Measurements from ENCODE around the gene ITPR1. TPM values are rescaled to one million over a fixed set of nuclear protein-coding genes. Genes with fewer than 3 reads are reported as not detected.

ITPR1 gene
- total and polyA plus RNA-seq, 2 of the 4 experiments (the other 2 are of a cell fraction): 1.8 to 5.7 TPM

GRCh38 chr3:4884888-4885287, 391.7 kb downstream of the ITPR1 start:
- Histone ChIP-seq H2BK5ac (ENCODE audit: low read depth, low read length, poor library complexity, severe bottlenecking) (no peak overlapping the region), H2AFZ (replicated peaks; ENCODE audit: low read length, poor library complexity) (no peak overlapping the region), H3K23ac (ENCODE audit: low read depth, low read length) (no peak overlapping the region), H2AK5ac (ENCODE audit: low read depth, low read length) (no peak overlapping the region), H3K36me3 (ENCODE audit: control insufficient read depth, insufficient read depth, low read length) (no peaks in the 10 kb centered on the region), H3K27ac (ENCODE audit: insufficient read depth, low read length) (no peak overlapping the region), H3K9me3 (ENCODE audit: control insufficient read depth, insufficient read depth, low read length) (no peaks in the 10 kb centered on the region), H3K4me3 (ENCODE audit: insufficient read depth, low read depth, low read length) (no peak overlapping the region), H3K4ac (ENCODE audit: low read depth, low read length) (no peak overlapping the region), H2BK15ac (ENCODE audit: low read depth, low read length) (no peak overlapping the region), H3K9me1 (ENCODE audit: insufficient read depth, low read length) (no peaks in the 10 kb centered on the region), H3K4me2 (ENCODE audit: low read depth, low read length) (no peak overlapping the region), H3K79me1 (ENCODE audit: low read depth in 1 of 2, low read length in 2 of 2) (no peaks in the 10 kb centered on the region), H2BK120ac (ENCODE audit: low read depth, low read length) (no peak overlapping the region), H3K9ac (ENCODE audit: low read depth, low read length) (no peak overlapping the region), H3K14ac (replicated peaks; ENCODE audit: low read depth, low read length) (no peak overlapping the region), H3K4me1 (ENCODE audit: control insufficient read depth, insufficient read depth, low read length) (no peaks in the 10 kb centered on the region), H3K56ac (ENCODE audit: extremely low read depth, insufficient read depth, low read length) (no peak overlapping the region), H4K91ac (ENCODE audit: insufficient read depth, low read depth, low read length) (no peak overlapping the region), H4K8ac (ENCODE audit: low read depth in 2 of 2, low read length in 2 of 2) (no peak overlapping the region), H3K18ac (ENCODE audit: low read depth, low read length) (no peak overlapping the region), H2AK9ac (replicated peaks; ENCODE audit: low read depth, low read length, poor library complexity) (no peak overlapping the region), H4K5ac (ENCODE audit: low read depth, low read length) (no peak overlapping the region), H3K27me3 (ENCODE audit: control insufficient read depth, insufficient read depth, low read length) (no peaks in the 10 kb centered on the region), H4K20me1 (ENCODE audit: insufficient read depth, low read length) (no peaks in the 10 kb centered on the region), H2BK20ac (ENCODE audit: low read depth, low read length) (no peak overlapping the region)
- ATAC-seq (ENCODE audit: low read depth) (no peak), DNase-seq (no peak)
- dilution Hi-C loops (cut with HindIII; ENCODE audit: low sequenced_read_pairs, unreplicated experiment): no loop called here
- no TSS peak for BruUV-seq (replicated peaks)
- CTCF ChIA-PET: no interaction called here
- intact Hi-C loops (cut with micrococcal nuclease): loop anchor here (5.0 kb wide), 1 partner anchor 142 kb away; no protein-coding TSS in a partner anchor
- no peak for TF ChIP-seq POLR2A (IDR thresholded peaks at IDR 0.05; ENCODE audit: low read depth, low read length)
- TF ChIP-seq RAD21 (IDR thresholded peaks at IDR 0.05; ENCODE audit: low read length): no peak
- no peak for TF ChIP-seq NFE2L2 (IDR thresholded peaks at IDR 0.05; ENCODE audit: low read depth, low read length)
- no peak for TF ChIP-seq FOS (IDR thresholded peaks at IDR 0.05; ENCODE audit: low read depth, low read length)
- TF ChIP-seq CHD1 (IDR thresholded peaks at IDR 0.05; ENCODE audit: low read depth, low read length): no peak
- no peak for TF ChIP-seq BHLHE40 (IDR thresholded peaks at IDR 0.05; ENCODE audit: low read depth, low read length)
- TF ChIP-seq RCOR1 (IDR thresholded peaks at IDR 0.05; ENCODE audit: insufficient replicate concordance, low read length): no peak
- no peak for TF ChIP-seq ELK1 (IDR thresholded peaks at IDR 0.05; ENCODE audit: borderline replicate concordance, low read depth, low read length)
- no peak for TF ChIP-seq MXI1 (IDR thresholded peaks at IDR 0.05; ENCODE audit: borderline replicate concordance, low read depth, low read length)
- no peak for TF ChIP-seq SMC3 (IDR thresholded peaks at IDR 0.05; ENCODE audit: low read depth, low read length)
- no peak for TF ChIP-seq USF2 (IDR thresholded peaks at IDR 0.05; ENCODE audit: low read depth, low read length)
- TF ChIP-seq RFX5 (IDR thresholded peaks at IDR 0.05; ENCODE audit: low read depth, low read length): no peak
- TF ChIP-seq MAZ (IDR thresholded peaks at IDR 0.05; ENCODE audit: borderline replicate concordance, low read depth, low read length): no peak
- TF ChIP-seq CTCF (conservative IDR thresholded peaks at IDR 0.05; ENCODE audit: low read depth, low read length): no peak
- TF ChIP-seq MAFK (IDR thresholded peaks at IDR 0.05; ENCODE audit: low read depth, low read length): no peak
- in situ Hi-C loops (cut with MboI; ENCODE audit: low sequenced_read_pairs): no loop called here
- WGBS, 2 experiments (ENCODE audit: extremely low coverage in 2 of 2, insufficient read length in 1 of 2): no CpG with 5 or more reads among the region's 3 CpGs
- POLR2A ChIA-PET (ENCODE audit: unreplicated experiment): no interaction called here
